GM12891 (cell line): ENCODE results near the gene HIP1.

Experiments
- POLR2A ChIP-seq: IDR thresholded peaks from 2 replicates; pipeline ENCODE4 v1.6.1; 2011; ENCODE audit warnings: low read depth, low read length, control low read depth
- POLR2AphosphoS5 ChIP-seq: IDR thresholded peaks from 2 replicates; pipeline ENCODE4 v1.6.1; 2011; ENCODE audit warnings: low read depth, low read length, control low read depth
- POU2F2 ChIP-seq: IDR thresholded peaks from 2 replicates; pipeline ENCODE4 v1.6.1; 2011; ENCODE audit warnings: low read depth, mild to moderate bottlenecking, control low read depth, low read length, moderate library complexity
- SPI1 ChIP-seq: IDR thresholded peaks from 2 replicates; pipeline ENCODE4 v1.6.1; 2011; ENCODE audit warnings: low read depth, low read length, control low read depth
- TAF1 ChIP-seq: IDR thresholded peaks from 2 replicates; pipeline ENCODE4 v1.6.1; 2011; ENCODE audit warnings: low read depth, low read length, control low read depth

DNA sequence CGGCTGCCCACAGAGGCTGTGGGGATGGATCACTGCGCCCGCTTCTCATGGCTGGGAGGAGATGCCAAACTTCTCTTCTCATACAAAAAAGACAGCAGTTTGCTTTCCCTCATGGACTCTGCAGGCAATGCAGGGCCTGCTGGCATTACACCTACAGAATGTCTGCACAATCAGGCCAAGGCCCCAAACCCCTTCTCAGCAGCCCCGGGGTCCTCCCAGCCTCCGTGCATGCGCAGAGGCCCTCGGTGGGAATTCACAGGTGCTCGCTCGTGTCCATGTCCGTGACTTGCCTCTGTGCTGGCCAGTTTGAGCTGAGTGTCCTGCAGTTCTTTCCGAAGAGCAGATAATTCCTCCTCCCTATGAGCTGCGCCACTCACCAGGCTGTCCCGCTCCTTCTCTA lies 183.0 kb downstream of the HIP1 start:
- TF ChIP-seq POLR2AphosphoS5 (no peak), POLR2A (no peak), SPI1 (no peak), TAF1 (no peak), POU2F2 (no peak)
